ENCODE results near the gene STOM.

The STOM gene

GRCh38 chr9:121368745-121369144 is 1.3 kb downstream of the STOM start:
- DNase-seq, result peak; percentile 59

- DNase-seq, result no peak
These were observed 1.9 kb downstream of the STOM start for GRCh38 chr9:121368138-121368522.

GRCh38 chr9:121367306-121368137 is 2.5 kb downstream of the STOM start:
- peak; percentile 22 for DNase-seq

- no peak for DNase-seq
These were observed 3.3 kb downstream of the STOM start for GRCh38 chr9:121366611-121367192.

DNA sequence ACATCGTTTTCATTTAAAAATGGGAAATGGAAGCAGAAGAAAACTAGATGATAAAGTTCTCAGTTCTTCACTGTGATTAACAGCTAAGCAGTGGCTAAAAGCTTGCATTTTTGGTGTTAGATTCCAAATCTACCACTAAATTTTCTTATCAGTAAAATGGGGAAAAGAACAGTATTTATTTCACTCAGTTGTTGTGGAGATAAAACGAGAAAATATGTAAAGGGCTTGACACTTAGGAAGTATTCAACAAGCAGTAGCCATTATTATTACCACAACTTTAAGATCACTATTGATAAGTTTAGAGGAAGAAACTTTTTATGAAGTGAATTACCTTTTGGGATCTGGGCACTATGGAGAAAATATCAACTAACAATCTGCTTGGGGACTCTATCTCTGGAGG is 4.5 kb downstream of the STOM start:
- peak; percentile 40 for DNase-seq

DNA sequence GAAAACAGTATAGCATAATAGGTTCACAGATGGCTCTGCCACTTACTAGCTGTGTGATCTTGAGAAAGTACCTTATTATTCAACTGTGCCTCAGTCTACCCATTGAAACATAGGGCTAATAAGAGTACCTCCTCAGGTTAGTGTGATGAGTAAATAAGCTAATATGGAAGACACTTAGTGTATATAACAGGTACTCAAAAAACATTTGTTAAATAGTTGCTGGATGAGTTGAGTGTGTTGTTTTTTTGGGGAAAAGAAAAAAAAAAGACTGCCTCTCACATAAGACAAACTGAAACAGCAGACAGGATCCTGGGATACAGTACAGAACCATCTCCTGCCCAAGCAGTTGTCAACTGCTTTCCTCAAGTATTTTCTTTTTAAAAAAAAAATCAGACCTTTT is 5.2 kb downstream of the STOM start:
- no peak for DNase-seq

DNA sequence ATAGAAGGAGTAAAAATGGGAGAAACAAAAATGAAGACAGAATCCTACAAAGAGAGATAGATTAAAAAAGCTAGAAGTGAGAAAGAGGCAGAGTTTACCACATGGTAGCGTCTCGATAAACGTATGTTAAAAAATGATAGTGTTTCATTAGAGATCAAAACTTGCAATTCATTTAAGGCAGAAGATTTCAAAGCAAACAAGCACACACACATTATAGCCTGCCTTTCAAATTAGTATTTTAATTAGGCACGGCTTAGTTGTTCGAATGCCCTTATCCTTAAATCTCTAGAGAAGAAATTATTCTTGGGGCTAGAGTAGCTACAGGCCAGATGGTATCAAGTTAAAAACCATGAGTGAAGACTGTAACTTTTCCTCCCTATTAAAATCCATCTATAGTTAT is 6.0 kb downstream of the STOM start:
- DNase-seq, result no peak

DNA sequence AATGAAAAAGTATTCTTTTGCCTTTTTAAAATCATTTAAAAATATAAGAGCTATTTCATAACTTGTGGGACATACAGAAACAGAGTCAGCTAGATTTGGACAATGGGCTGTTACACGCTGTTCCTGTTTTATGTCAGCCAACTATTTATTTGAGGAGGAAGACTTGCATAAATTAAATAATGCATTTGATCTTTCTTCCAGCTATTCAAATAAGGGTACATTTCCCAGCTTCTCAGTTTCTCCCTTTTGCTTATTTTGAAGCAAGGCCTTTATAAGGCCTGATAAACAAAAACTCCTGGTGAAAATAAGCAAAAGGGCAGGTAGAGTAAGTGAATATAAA is 6.5 kb downstream of the STOM start:
- no peak for DNase-seq

DNA sequence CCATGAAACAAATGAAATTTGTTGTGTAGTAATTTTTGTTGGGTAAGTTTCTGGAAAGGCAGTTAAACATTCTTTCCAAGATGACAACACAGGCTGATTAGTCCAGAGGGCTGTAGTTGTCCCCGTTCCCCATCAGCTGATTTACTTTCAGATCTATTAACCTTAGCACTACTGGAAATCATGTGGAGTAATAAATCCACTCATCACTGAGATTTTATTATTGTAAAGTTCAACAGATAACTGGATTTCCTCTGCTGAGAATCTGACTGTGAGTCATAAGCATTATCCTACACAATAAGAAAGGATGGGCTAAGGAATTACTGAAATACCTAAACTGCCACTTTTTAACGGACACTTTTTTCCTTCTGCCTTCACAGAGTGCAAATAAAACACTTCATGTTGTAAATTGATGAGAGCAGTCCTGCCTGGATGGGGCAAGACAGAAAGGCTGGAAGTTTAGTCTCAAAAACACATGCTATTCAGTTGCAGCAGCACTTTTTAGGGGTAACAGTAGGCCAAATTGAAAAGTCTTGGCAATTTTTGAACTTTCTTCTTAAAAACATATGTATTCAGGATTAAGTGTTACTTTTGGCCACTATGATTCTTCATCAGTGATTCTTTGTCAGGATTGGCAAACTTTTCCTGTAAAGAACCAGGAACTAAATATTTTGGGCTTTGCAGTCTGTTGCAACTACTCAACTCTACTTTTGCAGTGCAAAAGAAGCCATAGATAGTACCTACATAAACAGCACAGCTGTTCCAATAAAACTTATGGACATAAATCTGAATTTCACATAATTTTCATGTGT is 7.0 kb downstream of the STOM start:
- DNase-seq, result peak; percentile 19

DNA sequence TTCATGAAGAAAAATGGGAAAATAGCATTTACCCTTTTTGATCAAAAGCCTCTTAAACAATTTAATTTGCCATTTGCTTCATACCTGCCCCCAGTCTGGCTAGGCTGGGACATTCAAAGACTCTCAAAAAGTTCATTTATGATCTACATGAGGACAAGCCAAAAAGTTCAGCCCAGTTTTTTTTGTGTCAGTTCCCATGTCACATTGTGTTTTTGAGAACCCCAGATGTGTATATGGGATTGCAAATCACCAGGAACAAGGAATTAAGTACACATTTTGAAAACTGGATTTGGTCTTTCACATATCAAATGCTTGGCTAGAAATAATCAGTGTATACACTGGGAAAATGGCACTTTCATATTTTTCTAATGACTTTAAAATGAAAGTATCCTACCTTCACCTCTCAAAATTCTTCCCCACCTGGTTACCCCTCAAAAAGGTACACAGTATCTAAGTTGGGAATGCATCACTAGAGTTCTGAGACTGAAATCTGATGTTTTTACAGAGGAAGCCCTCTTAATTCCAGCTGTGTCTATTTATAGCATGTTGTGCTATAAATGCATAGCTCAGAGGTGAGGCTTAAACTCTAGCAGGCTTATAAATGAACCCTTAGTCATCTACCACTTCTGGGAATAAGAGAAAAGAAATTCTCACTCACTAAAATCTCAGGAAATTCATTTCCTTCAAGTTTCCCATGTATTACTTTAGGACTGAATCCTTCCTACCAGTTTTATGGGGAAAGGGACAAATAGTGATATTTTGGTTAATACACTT is 9.3 kb downstream of the STOM start:
- peak; percentile 24 for DNase-seq

DNA sequence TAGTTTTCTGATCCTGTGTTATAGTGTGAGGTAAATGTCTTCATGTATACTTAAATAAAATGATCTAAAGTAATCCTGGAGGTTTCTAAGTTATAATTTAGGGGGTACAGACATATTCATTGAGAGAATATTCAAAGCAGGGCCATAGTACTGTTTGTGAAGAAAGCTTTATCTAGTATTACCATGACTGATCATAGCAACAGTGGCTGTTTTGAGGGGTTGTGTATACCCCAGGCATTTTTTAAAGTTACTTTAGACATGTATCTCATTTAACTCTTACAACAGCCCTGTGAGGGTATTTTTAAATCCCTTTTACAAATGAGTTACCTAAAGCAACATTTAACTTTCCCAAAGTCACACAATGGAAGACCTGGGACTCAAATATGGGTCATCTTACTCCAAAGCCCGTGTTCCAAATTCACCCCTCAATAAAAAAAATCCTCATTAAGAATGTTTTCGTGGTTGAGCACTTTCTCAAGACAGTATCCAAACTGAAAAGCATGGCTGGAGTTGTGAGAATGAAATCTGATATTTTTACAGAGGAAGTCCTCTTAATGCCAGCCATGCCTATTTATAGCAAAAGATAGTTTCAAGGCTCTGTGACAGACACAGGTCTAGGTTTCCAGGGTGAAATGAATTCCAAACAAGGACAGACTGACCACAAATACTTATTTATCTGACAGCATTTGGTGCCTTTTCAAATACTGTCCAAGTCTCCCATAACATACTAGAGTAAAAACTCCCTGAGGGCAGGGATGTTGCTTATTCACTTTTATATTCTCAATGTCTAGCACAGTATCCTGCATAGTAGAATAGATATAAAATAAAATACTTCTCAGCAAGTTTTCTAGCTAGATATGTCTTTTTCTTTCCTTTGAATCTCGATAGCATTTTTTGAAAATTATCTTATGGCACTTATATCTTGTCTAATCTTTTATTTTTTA is 10.4 kb downstream of the STOM start:
- peak; percentile 68 for DNase-seq

GRCh38 chr9:121358751-121359150 is 11.3 kb downstream of the STOM start:
- DNase-seq, result peak; percentile 75

DNA sequence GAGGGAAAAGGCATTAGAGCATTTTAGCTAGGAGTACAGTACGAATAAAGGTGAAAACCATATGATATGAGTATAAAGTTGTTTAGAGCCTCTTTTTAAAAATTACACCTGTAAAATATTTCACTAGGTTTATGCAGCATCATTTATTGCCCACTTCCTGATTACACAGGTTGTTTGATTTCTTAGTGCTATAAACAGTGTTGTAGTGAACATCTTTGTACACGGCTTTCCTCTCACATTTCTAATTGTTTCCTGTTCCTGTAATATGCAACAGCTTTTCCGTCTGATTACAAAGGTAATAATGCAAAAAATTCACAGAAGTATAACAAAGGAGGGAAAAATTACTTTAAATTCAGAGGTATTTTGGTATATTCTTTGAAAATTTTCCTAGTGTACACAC is 13.0 kb downstream of the STOM start:
- no peak for DNase-seq

DNA sequence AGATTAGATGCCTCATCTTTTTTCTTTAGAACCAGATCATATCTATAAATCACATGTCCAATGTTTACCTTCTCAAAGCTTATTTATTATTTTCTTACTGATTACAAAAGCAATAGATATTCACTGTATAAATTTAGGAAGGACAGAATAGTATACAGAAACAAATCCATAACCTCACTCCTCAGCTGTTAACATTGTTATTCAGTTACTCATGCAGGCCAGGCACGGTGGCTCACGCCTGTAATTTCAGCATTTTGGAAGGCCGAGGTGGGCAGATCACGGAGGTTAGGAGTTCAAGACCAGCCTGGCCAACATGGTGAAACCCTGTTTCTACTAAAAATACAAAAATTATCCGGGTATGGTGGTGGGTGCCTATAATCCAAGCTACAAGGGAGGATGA is 15.3 kb downstream of the STOM start:
- no peak for DNase-seq

- peak; percentile 84 for DNase-seq
These were observed 15.9 kb downstream of the STOM start for GRCh38 chr9:121354141-121354540.

- peak; percentile 76 for DNase-seq
These were observed 16.6 kb downstream of the STOM start for GRCh38 chr9:121353241-121354061.

DNA sequence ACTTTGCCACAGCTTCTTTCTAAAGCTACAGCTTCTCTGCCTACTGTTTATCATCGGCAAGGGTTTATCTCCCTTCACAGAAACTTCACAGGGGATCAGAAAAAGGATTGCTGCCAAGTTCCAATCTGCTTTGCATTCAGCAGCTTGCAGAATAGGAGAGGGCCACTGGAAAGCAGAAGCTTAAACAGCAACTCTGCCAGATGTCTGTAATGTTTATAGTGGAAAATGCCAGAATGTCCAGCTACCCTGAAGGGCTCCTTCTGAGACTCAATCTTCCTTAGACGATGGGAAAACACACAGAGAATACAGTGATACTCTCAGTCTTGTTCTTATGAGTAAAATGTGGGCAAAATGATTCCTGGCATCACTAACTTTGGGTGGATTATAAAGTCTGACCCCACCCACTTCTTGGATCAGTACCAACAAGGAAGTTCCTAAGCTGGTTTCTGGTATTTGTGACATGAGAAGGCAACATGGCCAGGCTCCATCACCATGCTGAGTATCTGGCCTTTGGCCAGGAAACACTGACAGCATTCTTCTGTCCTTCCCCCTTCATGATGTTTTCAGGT is 19.0 kb downstream of the STOM start:
- peak; percentile 89 for DNase-seq

GRCh38 chr9:121350036-121350435 is 20.0 kb downstream of the STOM start:
- no peak for DNase-seq

DNA sequence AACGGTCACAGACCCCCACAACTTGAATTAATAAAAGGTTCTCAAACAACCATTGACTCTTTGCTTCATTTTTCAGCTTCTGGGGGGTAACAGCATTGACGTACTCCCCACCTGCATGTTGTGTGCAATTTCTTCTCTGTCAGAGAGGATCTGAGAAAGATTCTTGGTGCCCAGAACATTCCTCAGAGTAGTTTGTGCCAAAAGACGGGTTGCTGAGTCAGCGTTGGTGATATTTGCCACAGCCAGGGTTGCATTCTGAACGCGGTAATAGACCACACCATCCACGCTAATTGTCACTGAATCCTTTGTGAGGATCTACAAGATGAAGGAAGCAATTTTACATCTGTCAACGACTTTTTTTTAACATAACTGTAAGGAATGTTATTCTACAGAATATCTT is 21.0 kb downstream of the STOM start:
- no peak for DNase-seq

DNA sequence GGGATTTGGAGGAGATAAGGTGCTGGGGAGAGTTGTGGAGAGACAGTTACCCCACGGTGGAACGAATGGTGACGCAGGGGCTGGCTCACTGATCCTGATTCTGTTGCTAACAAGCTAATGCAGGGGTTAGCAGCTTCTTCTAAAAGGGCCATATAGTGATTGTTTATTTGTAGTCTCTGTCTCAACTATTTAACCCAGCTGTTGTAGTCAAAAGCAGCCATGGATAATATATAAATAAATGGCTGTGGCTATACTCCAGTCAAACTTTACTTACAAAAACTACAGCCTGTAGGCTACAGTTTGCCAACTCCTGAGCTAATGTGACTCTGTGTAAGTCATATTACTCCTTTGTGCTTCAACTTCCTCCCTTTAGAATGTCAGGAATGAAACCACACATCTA is 21.8 kb downstream of the STOM start:
- no peak for DNase-seq

DNA sequence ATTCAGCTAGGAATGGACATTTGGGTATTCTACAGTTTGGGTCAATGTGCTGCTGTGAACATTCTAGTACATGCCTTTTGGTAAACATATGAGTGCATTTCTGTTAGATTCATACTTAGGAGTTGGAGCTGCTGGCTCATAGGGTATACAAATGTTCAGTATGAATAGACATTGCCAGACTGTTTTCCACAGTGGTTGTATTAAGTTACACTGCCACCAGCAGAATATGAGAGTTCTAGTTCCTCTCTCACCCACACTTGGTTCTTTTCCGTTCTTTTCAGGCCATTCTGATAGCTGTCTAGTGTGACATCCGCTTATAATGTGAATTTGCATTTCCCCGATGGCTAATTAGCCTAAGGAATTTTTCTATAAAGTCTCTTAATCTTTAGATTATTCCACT is 25.0 kb downstream of the STOM start:
- no peak for DNase-seq
